SK-N-SH (cell line): ENCODE results near the gene TCF7L2. TPM values are rescaled to one million over a fixed set of nuclear protein-coding genes. Genes with fewer than 3 reads are reported as not detected.

Source experiments
- CTCF ChIA-PET: fragments of 300-600, 350-600 bp; formaldehyde crosslinking; extraction: SDS; loops from one replicate; lab custom pipeline; 2021; lab: Yijun Ruan, JAX
- POLR2A ChIA-PET: fragments of 350-600 bp; sonication (Branson Sonifier 250); formaldehyde crosslinking; extraction: SDS; loops from one replicate; lab custom pipeline; 2020; ENCODE audit warnings: antibody characterized with exemption, inconsistent platforms; lab: Yijun Ruan, JAX
- DNase-seq: peaks from one replicate; pipeline ENCODE4 v3.0.0; 2012
- H2AFZ ChIP-seq: fragments of 200-600 bp; sonication (generic); 2 replicates; pipeline ENCODE4 v1.8.1; 2016; ENCODE audit warnings: antibody characterized with exemption, mild to moderate bottlenecking, low read depth
- H3F3A ChIP-seq: fragments of 200-600 bp; sonication (generic); replicated peaks from 2 replicates; pipeline ENCODE3; 2016; ENCODE audit warnings: antibody characterized with exemption, mild to moderate bottlenecking; ENCODE audit not compliant: insufficient read depth
- H3K27ac ChIP-seq, 2 experiments: fragments of 200-500 bp in 1 of 2; fragments of 200-600 bp in 1 of 2; sonication (Bioruptor generic) in 1 of 2; sonication (generic), shearing (Covaris generic) in 1 of 2; 2 replicates each; pipeline versions ENCODE4 v1.5.1 to v1.6.1; 2014 to 2016; ENCODE audit warnings: low read depth in 2 of 2, inconsistent platforms in 1 of 2, low read length in 1 of 2, mild to moderate bottlenecking in 1 of 2, mixed read lengths in 1 of 2
- H3K27me3 ChIP-seq: fragments of 200-600 bp; sonication (generic), shearing (Covaris generic); 2 replicates; pipeline ENCODE4 v1.6.1; 2016; ENCODE audit warnings: mixed run types; ENCODE audit not compliant: insufficient read depth
- H3K36me3 ChIP-seq, 2 experiments: fragments of 200-500 bp in 1 of 2; fragments of 200-600 bp in 1 of 2; sonication (Bioruptor generic) in 1 of 2; sonication (generic) in 1 of 2; replicated peaks in 1 of 2; 2 replicates each; pipeline versions ENCODE3 to v1.5.1; 2014 to 2016; ENCODE audit warnings: low read length in 1 of 2, mild to moderate bottlenecking in 1 of 2; ENCODE audit not compliant: insufficient read depth in 2 of 2, control insufficient read depth in 1 of 2
- H3K4me1 ChIP-seq, 2 experiments: fragments of 200-500 bp in 1 of 2; fragments of 200-600 bp in 1 of 2; sonication (Bioruptor generic) in 1 of 2; sonication (generic), shearing (Covaris generic) in 1 of 2; 2 replicates each; pipeline versions ENCODE4 v1.5.1 to v1.6.1; 2014 to 2016; ENCODE audit warnings: low read depth in 1 of 2, low read length in 1 of 2, mixed run types in 1 of 2; ENCODE audit not compliant: insufficient read depth in 2 of 2, control insufficient read depth in 1 of 2
- H3K4me2 ChIP-seq: fragments of 200-600 bp; sonication (generic), shearing (Covaris generic); 2 replicates; pipeline ENCODE4 v1.6.1; 2017; ENCODE audit warnings: mixed run types
- H3K4me3 ChIP-seq, 2 experiments: fragments of 200-500 bp in 1 of 2; fragments of 200-600 bp in 1 of 2; sonication (Bioruptor generic) in 1 of 2; sonication (generic), shearing (Covaris generic) in 1 of 2; 2 replicates each; pipeline versions ENCODE4 v1.5.1 to v1.8.1; 2014 to 2016; ENCODE audit warnings: low read depth in 2 of 2, inconsistent platforms in 1 of 2, low read length in 1 of 2, mild to moderate bottlenecking in 1 of 2, mixed read lengths in 1 of 2, moderate library complexity in 1 of 2
- H3K79me2 ChIP-seq: fragments of 200-600 bp; sonication (generic); 2 replicates; pipeline ENCODE4 v1.8.1; 2017; ENCODE audit warnings: mild to moderate bottlenecking; ENCODE audit not compliant: insufficient read depth
- H3K9ac ChIP-seq: fragments of 200-600 bp; sonication (generic); 2 replicates; pipeline ENCODE4 v1.6.1; 2017; ENCODE audit warnings: mixed run types
- H3K9me2 ChIP-seq: fragments of 200-600 bp; sonication (generic); 2 replicates; pipeline ENCODE4 v1.6.1; 2017; ENCODE audit warnings: mixed run types
- H3K9me3 ChIP-seq: fragments of 200-600 bp; sonication (generic); 2 replicates; pipeline ENCODE4 v1.6.1; 2017; ENCODE audit warnings: mixed run types, mild to moderate bottlenecking, moderate library complexity
- H4K20me1 ChIP-seq: fragments of 200-600 bp; sonication (generic); 2 replicates; pipeline ENCODE4 v1.6.1; 2017; ENCODE audit warnings: mild to moderate bottlenecking, mixed run types; ENCODE audit not compliant: insufficient read depth
- CHD2 ChIP-seq: fragments of 150-350 bp; IDR thresholded peaks from 2 replicates; pipeline ENCODE4 v1.6.1; 2018; ENCODE audit warnings: low read length; ENCODE audit not compliant: partially characterized antibody
- EP300 ChIP-seq, 2 experiments: IDR thresholded peaks; 2 replicates each; pipeline versions ENCODE4 v1.4.0 to v1.6.1; 2012; ENCODE audit warnings: borderline replicate concordance in 1 of 2, low read depth in 1 of 2, low read length in 1 of 2
- EZH2phosphoT487 ChIP-seq: fragments of 200-600 bp; sonication (generic); IDR thresholded peaks from 2 replicates; pipeline ENCODE4 v1.6.1; 2017; ENCODE audit warnings: low read depth, mixed run types, mild to moderate bottlenecking, antibody characterized with exemption, moderate library complexity, borderline replicate concordance
- FOSL2 ChIP-seq: IDR thresholded peaks from 2 replicates; pipeline ENCODE4 v1.4.0; 2012; ENCODE audit warnings: low read depth, mild to moderate bottlenecking, moderate library complexity, borderline replicate concordance
- FOXJ3 ChIP-seq: sonication (generic); formaldehyde crosslinking; IDR thresholded peaks from 2 replicates; pipeline ENCODE4 v1.5.1; 2020; ENCODE audit warnings: mild to moderate bottlenecking, missing genetic modification reagents
- FOXM1 ChIP-seq: IDR thresholded peaks from 2 replicates; pipeline ENCODE4 v1.4.0; 2012; ENCODE audit warnings: low read depth, mild to moderate bottlenecking
- GABPA ChIP-seq: IDR thresholded peaks from 2 replicates; pipeline ENCODE4 v1.4.0; 2012; ENCODE audit warnings: low read depth, mild to moderate bottlenecking
- GATA2 ChIP-seq: sonication (generic); formaldehyde crosslinking; IDR thresholded peaks from 2 replicates; pipeline ENCODE4 v1.5.0; 2020; ENCODE audit warnings: mild to moderate bottlenecking, missing genetic modification reagents
- JUND ChIP-seq: IDR thresholded peaks from 2 replicates; pipeline ENCODE4 v1.4.0; 2012
- MAX ChIP-seq: IDR thresholded peaks from 2 replicates; pipeline ENCODE4 v1.4.0; 2012; ENCODE audit warnings: low read depth
- MEF2A ChIP-seq: IDR thresholded peaks from 2 replicates; pipeline ENCODE4 v1.4.0; 2012; ENCODE audit warnings: low read depth, borderline replicate concordance
- MXI1 ChIP-seq: IDR thresholded peaks from 2 replicates; pipeline ENCODE4 v1.6.1; 2012; ENCODE audit warnings: mild to moderate bottlenecking, low read depth, low read length, improper control_type of control experiment
- NRF1 ChIP-seq: IDR thresholded peaks from 2 replicates; pipeline ENCODE4 v1.6.1; 2012; ENCODE audit warnings: low read depth, mild to moderate bottlenecking, low read length
- PBX3 ChIP-seq: IDR thresholded peaks from 2 replicates; pipeline ENCODE4; 2012
- POLR2AphosphoS5 ChIP-seq: IDR thresholded peaks from 2 replicates; pipeline ENCODE4 v1.6.1; 2012; ENCODE audit warnings: low read depth, low read length
- RAD21 ChIP-seq: IDR thresholded peaks from 2 replicates; pipeline ENCODE4 v1.6.1; 2012; ENCODE audit warnings: mild to moderate bottlenecking, low read length
- RFX5 ChIP-seq: IDR thresholded peaks from 2 replicates; pipeline ENCODE4 v1.6.1; 2012; ENCODE audit warnings: mild to moderate bottlenecking, improper control_type of control experiment, low read length
- RXRA ChIP-seq: IDR thresholded peaks from 2 replicates; pipeline ENCODE4 v1.4.0; 2012; ENCODE audit warnings: low read depth, mild to moderate bottlenecking, borderline replicate concordance
- SMC3 ChIP-seq: IDR thresholded peaks from 2 replicates; pipeline ENCODE4 v1.6.1; 2012; ENCODE audit warnings: low read depth, low read length, improper control_type of control experiment
- TCF12 ChIP-seq: IDR thresholded peaks from 2 replicates; pipeline ENCODE4 v1.4.0; 2012
- TEAD4 ChIP-seq: IDR thresholded peaks from 2 replicates; pipeline ENCODE4 v1.4.0; 2012; ENCODE audit warnings: mild to moderate bottlenecking, borderline replicate concordance; ENCODE audit not compliant: insufficient read depth
- USF1 ChIP-seq: IDR thresholded peaks from 2 replicates; pipeline ENCODE4 v1.4.0; 2012; ENCODE audit warnings: low read depth, borderline replicate concordance
- USF2 ChIP-seq: fragments of 150-350 bp; IDR thresholded peaks from 2 replicates; pipeline ENCODE4 v1.6.1; 2017; ENCODE audit warnings: antibody characterized with exemption, low read length, low read depth, borderline replicate concordance
- WGBS: methylation state at CpG from one replicate; pipeline ENCODE4 v1.1.6; 2017; ENCODE audit warnings: low lambda C conversion rate; 5-methylcytosine and 5-hydroxymethylcytosine counted together
- polyA plus RNA-seq, 3 experiments: library from polyadenylated mRNA; depleted of rRNA; stranded (reverse); fragments of >200 nt; gene quantifications; 2 replicates each; pipeline ENCODE4 v1.2.3, GENCODE V29; 2012

TCF7L2 gene
- polyA plus RNA-seq, 1 of the 3 experiments (the other 2 are of a cell fraction): 10.2 TPM

- Histone ChIP-seq H3K27ac (no peak overlapping the region), H3K79me2 (peaks cover 15% of the 10 kb centered on the region), H3K36me3 (no peaks in the 10 kb centered on the region), H3K9me2 (no peaks in the 10 kb centered on the region), H3K27me3 (no peaks in the 10 kb centered on the region), H3K4me2 (no peak overlapping the region), H2AFZ (no peak overlapping the region), H3F3A (peaks cover 29% of the 10 kb centered on the region), H3K4me3 (no peak overlapping the region), H3K9me3 (no peaks in the 10 kb centered on the region), H3K4me1 (peaks cover 0 to 13% of the 10 kb centered on the region in 2 experiments; a peak in 2 of 4 replicates), H4K20me1 (no peaks in the 10 kb centered on the region), H3K9ac (no peak overlapping the region)
- ChIA-PET POLR2A (no interaction called here), CTCF (interaction anchor here (0.8 to 1.2 kb wide), 2 partner anchors 12 to 20 kb away, joined by 3 read pairs; no protein-coding TSS in a partner anchor)
- TF ChIP-seq PBX3: no peak
- TF ChIP-seq NRF1: no peak
- TF ChIP-seq FOSL2: no peak
- no peak for TF ChIP-seq MAX
- TF ChIP-seq POLR2AphosphoS5: no peak
- TF ChIP-seq USF2: no peak
- no peak for TF ChIP-seq GABPA
- TF ChIP-seq CHD2: no peak
- TF ChIP-seq RAD21: no peak
- TF ChIP-seq TCF12: no peak
- 76% methylated on average over 1 of the region's 1 CpG for whole genome bisulfite sequencing
- no peak for DNase-seq
Measured at GRCh38 chr10:113076949-113077348, 126.9 kb downstream of the TCF7L2 start.

- H3K4me2 ChIP-seq: no peak overlapping the region
- no peaks in the 10 kb centered on the region for H3K36me3 ChIP-seq
- no peaks in the 10 kb centered on the region for H4K20me1 ChIP-seq
- H3K9me3 ChIP-seq: no peaks in the 10 kb centered on the region
- no peak overlapping the region for H3K4me3 ChIP-seq
- DNase-seq: no peak
- 94% methylated on average over 4 of the region's 4 CpGs for WGBS
- H2AFZ ChIP-seq: no peak overlapping the region
- no peak overlapping the region for H3K9ac ChIP-seq
- ChIA-PET POLR2A (no interaction called here), CTCF (interaction anchor here (1.1 kb wide), 1 partner anchor 14 kb away, joined by 3 read pairs; no protein-coding TSS in a partner anchor)
- no peaks in the 10 kb centered on the region for H3K9me2 ChIP-seq
- peaks cover 0 to 7% of the 10 kb centered on the region in 2 experiments; a peak in 1 of 4 replicates for H3K4me1 ChIP-seq
- H3F3A ChIP-seq: peaks cover 19% of the 10 kb centered on the region
- H3K27me3 ChIP-seq: no peaks in the 10 kb centered on the region
- H3K79me2 ChIP-seq: peaks cover 24% of the 10 kb centered on the region
- H3K27ac ChIP-seq: no peak overlapping the region
- TF ChIP-seq EP300 (IDR thresholded peaks at IDR 0.05; ENCODE audit: borderline replicate concordance in 1 of 2, low read depth in 1 of 2, low read length in 1 of 2): no peak
- TF ChIP-seq GATA2 (CRISPR knock-in tag): no peak
- no peak for TF ChIP-seq USF1
- no peak for TF ChIP-seq MEF2A
- TF ChIP-seq MXI1: no peak
- TF ChIP-seq FOSL2: no peak
- TF ChIP-seq TEAD4: no peak
- no peak for TF ChIP-seq RFX5
- TF ChIP-seq JUND: no peak
- TF ChIP-seq FOXM1: no peak
- TF ChIP-seq EZH2phosphoT487: no peak
- TF ChIP-seq PBX3: no peak
- TF ChIP-seq FOXJ3 (CRISPR knock-in tag): no peak
- TF ChIP-seq TCF12: no peak
- no peak for TF ChIP-seq SMC3
- no peak for TF ChIP-seq RXRA
- TF ChIP-seq GABPA: no peak
Measured at GRCh38 chr10:113078282-113078907, 128.3 kb downstream of the TCF7L2 start.
